Measurements from ENCODE around the gene AOC1.

AOC1 gene

DNA sequence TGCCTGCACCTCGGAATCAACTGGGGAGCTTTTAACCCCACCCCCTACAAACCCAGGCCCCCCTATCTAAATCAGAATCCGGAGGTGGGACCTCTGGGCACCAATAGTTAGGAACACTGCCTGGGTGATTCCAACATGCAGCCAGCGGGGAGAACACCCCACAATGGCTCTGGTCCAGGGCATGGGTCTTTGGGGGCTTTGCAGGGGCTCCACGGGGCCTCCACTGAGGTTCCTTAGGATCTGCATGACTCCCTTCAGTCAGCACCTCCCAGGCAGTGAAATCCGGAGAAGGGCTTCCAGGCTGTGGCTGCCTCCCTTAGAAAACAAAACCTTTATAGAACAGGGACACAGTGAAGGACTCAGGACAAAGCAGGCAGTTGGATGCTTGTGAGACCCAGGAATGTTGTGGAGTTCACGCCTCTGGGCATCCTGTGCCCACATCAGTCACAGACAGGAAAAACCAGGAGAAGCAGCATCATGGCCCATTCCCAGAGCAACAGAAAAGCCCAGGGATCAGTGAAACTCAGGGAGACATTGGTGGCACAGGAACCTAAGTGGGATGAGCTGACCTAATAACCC, 16.5 kb upstream of the AOC1 start:
- no peak for DNase-seq

- DNase-seq: no peak
These were observed 13.2 kb upstream of the AOC1 start for GRCh38 chr7:150838965-150839650.

- no peak for DNase-seq
These were observed 10.3 kb upstream of the AOC1 start for GRCh38 chr7:150842018-150842417.

DNA sequence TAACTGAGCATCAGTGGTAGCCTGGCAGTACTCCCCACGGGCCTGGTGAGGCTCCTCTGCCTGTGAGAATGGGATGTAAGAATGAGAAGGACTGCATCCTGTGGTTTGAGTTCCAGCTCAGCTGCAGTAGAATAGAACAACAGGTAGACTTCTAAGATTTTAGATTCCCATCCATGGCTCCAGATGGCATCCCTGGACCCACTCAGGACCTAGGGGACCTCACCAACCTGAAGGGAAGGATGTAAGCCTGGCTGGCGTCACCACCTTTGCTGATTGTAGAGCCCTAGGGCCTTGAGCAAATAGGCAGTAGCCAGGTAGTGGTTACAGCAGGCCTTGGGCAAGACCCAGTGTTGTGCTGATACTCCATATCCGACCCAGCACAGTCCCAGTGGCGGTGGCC, 9.6 kb upstream of the AOC1 start:
- no peak for DNase-seq

GRCh38 chr7:150845421-150845861, 6.9 kb upstream of the AOC1 start:
- no peak for DNase-seq

GRCh38 chr7:150846291-150847115, 5.8 kb upstream of the AOC1 start:
- DNase-seq: no peak

GRCh38 chr7:150847536-150847935, 4.8 kb upstream of the AOC1 start:
- no peak for DNase-seq

DNA sequence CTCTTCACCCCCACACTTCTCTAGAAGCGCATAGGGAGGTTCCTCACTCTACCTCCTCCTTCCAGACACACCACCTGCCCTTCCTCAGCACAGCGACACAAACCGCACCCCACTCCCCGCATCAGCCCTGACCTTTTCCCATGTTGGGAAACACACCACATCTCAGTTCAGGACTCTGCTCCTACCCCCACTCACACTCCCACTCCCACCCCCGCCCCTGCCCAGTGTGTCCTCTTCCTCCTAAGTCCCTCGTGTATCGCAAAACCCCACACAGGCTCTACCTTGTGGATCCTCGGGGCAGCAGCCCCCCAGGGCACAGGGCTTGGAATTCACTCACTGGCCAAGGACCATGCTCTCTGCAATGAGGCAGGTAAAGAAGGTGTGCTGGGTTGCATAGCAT, 4.2 kb upstream of the AOC1 start:
- DNase-seq: no peak

GRCh38 chr7:150848561-150849115, 3.7 kb upstream of the AOC1 start:
- no peak for DNase-seq

DNA sequence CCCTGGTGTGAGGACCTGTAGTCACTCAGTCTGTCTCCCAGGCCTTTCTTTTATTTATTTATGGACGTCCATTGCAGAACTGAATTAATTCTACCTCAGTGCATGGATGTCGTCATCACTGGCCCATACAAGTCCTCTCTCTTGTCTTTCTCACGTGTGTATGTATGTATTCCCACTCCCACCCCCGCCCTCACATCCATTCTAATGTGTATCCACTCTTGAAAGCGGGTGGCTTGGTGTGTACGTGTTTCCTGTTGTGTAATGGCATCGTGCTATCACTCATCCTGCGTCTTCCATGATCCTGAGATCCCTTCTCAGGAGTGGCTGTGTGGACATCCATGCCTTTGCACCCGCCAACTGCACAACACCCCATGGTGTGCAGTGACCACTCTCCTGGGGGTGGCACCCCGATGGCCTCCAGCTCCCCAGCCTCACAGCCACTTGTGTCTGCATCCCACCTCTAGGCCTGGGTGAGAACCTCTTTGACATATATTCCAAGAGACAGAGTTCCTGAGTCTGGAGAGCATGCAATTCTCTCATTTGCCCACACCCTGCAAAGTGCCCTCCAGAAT, 3.0 kb upstream of the AOC1 start:
- DNase-seq: no peak

- DNase-seq: no peak
These were observed 2.0 kb upstream of the AOC1 start for GRCh38 chr7:150850273-150850672.

DNA sequence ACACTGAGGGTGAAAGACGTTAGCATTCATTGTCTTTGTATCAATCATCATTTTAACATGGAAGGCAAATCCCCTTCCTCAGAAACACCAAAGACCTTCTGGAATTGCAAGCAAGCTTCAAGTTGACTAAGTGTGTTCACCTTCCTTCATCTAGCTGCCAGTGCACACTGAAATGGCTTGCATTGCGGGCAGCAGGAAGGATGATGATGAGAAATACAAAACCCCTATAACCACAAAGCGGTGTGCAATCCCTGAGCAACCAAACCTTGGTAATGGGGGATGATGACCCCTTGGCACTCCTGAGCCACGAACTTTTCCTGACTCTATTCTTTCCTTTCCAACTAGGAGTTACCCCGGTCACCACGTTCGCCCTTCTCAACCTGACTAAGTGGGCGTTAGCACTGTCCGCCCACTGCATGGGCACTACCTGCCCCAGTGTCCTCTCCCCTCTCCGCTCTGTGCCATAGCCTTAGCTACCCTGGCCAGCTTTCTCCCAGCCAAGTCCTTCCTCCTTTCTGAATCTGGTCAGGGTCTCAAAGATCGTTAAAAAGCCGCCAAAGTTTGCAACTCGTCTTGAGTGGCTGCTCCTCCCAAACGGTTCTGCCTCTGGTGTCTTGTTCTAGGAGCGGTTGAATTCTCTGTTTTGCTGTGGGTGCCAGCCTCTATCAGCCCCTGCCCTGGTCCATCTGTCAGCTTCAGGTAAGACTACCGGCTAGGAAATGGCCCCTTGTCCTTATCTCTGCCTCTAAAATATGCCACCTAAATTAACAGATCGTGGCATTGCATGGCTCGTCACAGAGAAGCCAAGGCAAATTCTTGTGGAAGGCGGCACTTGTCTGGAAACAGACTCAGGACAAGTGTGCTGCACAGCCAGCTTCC, 586 bp upstream of the AOC1 start:
- no peak for DNase-seq

- no peak for DNase-seq
These were observed 2.0 kb downstream of the AOC1 start for GRCh38 chr7:150854066-150855000.

DNA sequence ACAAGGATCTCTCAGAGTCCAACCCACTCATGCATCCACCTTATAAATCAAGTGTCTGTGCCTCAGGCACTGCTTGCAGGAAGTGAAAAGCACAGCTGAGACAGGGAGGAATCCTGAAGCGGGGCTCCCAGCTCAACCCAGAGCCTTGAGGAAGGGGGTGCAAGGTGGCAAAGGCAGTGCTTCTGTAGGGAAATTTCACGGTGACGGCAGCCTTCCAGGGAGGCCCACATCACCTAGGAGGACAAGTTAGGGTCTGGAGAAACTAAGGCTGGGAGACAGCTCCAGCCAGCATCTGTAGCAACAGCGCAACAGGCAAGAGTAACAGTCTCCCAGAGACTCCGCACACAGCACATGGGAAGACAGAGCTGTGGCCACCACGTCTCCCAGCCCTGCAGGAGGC, 2.7 kb downstream of the AOC1 start:
- DNase-seq: no peak

DNA sequence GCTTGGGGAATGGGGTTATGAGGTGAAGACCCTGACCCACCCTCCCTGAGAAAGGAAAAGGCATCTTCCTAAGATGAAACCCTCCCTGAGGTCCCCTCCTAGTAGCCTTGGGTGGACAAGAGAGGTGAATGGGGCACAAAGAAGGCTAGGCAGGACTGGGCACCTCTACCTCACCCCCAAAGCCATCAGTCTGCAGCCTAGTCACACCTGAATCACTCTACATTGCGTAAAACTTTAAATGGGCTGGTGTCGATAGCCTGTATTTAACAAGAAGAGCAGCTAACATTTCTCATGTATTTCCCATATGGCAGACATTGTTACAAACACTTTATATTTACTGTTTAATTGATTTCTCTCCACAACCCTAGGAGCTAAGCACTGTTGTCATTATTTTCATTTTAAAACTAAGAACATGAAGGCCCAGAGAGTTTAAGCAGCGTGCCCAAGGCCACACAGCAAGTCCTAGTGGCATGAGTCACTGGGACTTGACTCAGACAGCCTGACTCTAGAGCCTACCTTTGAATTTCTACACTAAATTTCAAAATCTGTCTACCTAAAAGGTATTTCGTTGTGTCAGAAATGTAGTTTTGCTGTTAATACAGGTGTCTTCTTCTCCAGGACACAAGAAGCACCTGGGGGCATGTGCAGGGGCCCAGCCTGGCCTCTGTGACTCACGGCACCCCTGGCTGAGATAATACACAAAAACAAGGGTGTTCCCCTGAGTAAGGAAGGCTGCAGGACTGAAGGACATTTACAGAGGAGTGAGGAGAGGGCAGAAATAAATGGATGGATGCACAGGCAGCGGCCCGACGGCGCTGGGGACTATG, 3.4 kb downstream of the AOC1 start:
- no peak for DNase-seq

DNA sequence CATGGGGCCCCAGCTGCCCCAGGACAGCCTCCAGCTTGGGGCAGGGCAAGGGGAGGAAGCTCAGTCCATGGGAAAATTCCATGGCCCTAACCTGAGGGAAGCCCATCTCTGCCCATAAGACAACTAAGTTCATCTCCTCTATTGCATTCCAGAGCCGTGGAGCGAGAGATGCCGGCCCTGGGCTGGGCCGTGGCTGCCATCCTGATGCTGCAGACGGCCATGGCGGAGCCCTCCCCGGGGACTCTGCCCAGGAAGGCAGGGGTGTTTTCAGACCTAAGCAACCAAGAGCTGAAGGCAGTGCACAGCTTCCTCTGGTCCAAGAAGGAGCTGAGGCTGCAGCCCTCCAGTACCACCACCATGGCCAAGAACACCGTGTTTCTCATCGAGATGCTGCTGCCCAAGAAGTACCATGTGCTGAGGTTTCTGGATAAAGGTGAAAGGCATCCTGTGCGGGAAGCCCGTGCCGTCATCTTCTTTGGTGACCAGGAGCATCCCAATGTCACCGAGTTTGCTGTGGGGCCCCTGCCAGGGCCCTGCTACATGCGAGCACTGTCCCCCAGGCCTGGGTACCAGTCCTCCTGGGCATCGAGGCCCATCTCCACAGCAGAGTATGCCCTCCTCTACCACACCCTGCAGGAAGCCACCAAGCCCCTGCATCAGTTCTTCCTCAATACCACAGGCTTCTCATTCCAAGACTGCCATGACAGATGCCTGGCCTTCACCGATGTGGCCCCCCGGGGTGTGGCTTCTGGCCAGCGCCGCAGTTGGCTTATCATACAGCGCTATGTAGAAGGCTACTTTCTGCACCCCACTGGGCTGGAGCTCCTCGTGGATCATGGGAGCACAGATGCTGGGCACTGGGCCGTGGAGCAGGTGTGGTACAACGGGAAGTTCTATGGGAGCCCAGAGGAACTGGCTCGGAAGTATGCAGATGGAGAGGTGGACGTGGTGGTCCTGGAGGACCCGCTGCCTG, 4.3 kb downstream of the AOC1 start:
- DNase-seq: no peak

GRCh38 chr7:150857276-150858055, 5.1 kb downstream of the AOC1 start:
- no peak for DNase-seq

Data from NCI-H526 (cell line).